Right lobe of liver (tissue), 6 donors: Measurements from ENCODE around the gene UGT1A8. TPM values are rescaled to one million over a fixed set of nuclear protein-coding genes. Genes with fewer than 3 reads are reported as not detected.
A peak's percentile ranks its signal among the peaks of the same experiment; 100 is the strongest.

ENCODE experiments used
- ATAC-seq, 4 donors: fragments of 200-7000 bp; cut with Tn5 transposase; one replicate each; pipeline ENCODE4 v1.9.1; 2020; ENCODE audit warnings: mild to moderate bottlenecking in 4 of 4, moderate library complexity in 4 of 4
- DNase-seq, 3 donors: peaks; one replicate each; pipeline ENCODE4 v3.0.0-alpha.2; 2020
- H3K27ac ChIP-seq, 3 donors: fragments of 200-600 bp; one replicate each; pipeline ENCODE4 v1.8.0; 2022
- H3K27me3 ChIP-seq, 2 donors: fragments of 200-600 bp; one replicate each; pipeline ENCODE4 v1.8.0; 2022
- H3K36me3 ChIP-seq, 4 donors: fragments of 200-600 bp; sonication (generic) in 1 of 4; one replicate each; pipeline versions ENCODE4 v1.5.1 to v1.8.0; 2017 to 2022; ENCODE audit warnings: control low read depth in 1 of 4
- H3K4me1 ChIP-seq, 4 donors: fragments of 200-600 bp; sonication (generic) in 1 of 4; one replicate each; pipeline versions ENCODE4 v1.5.1 to v1.8.0; 2017 to 2022; ENCODE audit warnings: control low read depth in 1 of 4
- H3K4me3 ChIP-seq, 3 donors: fragments of 200-600 bp; one replicate each; pipeline ENCODE4 v1.8.0; 2022
- H3K9me3 ChIP-seq, 4 donors: fragments of 200-600 bp; sonication (generic) in 1 of 4; one replicate each; pipeline versions ENCODE4 v1.5.1 to v1.8.0; 2017 to 2022; ENCODE audit warnings: control low read depth in 1 of 4
- CTCF ChIP-seq, 4 donors: fragments of 200-600 bp in 3 of 4; fragments of 450-650 bp in 1 of 4; IDR thresholded peaks; one replicate each; pipeline versions ENCODE4 v1.5.1 to v1.8.0; 2016 to 2022; ENCODE audit warnings: antibody characterized with exemption in 4 of 4, mild to moderate bottlenecking in 2 of 4
- POLR2A ChIP-seq: fragments of 450-650 bp; IDR thresholded peaks from one replicate; pipeline ENCODE4 v1.6.1; 2017; ENCODE audit warnings: antibody characterized with exemption, mild to moderate bottlenecking
- WGBS: methylation state at CpG from one replicate; pipeline ENCODE4 v1.1.6; 2018; ENCODE audit warnings: low coverage, low lambda C conversion rate; ENCODE audit not compliant: insufficient coverage; ENCODE audit errors: missing lambda C conversion rate; 5-methylcytosine and 5-hydroxymethylcytosine counted together
- intact Hi-C, 2 donors: fragments of 100-400 bp; cut with DNase I; formaldehyde crosslinking; loops; one replicate each; pipeline versions ENCODE4 v1.11.2 to v1.14.1; 2022
- total RNA-seq, 6 experiments: library from RNA; depleted of rRNA in 2 of 6; stranded (reverse); fragments of >200 nt in 2 of 6; fragmentation: NEBNext Ultra II Directional in 3 of 6; extraction: Animal tissue kit (Norgen Biotek cat#: 25700) in 3 of 6; gene quantifications; one replicate each; pipeline versions ENCODE4 v1.1.0 to v1.2.4, GENCODE V29; 2016 to 2023
- donor health status: DM: no; HTN: yes; CAD: no.
- donor health status: DM: no; HTN: no; CAD: no.
- donor health status: DM: no; HTN: no; CAD: no.
- donor health status: DM: no; HTN: yes; CAD: no.
- donor health status: DM: no; HTN: yes; CAD: no.

Gene UGT1A8
- total RNA-seq, 6 experiments from 2014 or later, result 0.51 to 3.8 (median 1.7) TPM

- peaks cover 0 to 96% (median 26%) of the 10 kb centered on the region in 4 donors for H3K4me1 ChIP-seq
- intact Hi-C loops, result no loop called here
- ATAC-seq, result peak in 3 of 4 donors; percentile 1 to 9 (median 7)
- no peaks in the 10 kb centered on the region for H3K36me3 ChIP-seq
- no peak for DNase-seq
- 8% methylated on average over 1 of the region's 1 CpG for WGBS
- H3K4me3 ChIP-seq, result peak overlapping the region in 1 of 3 donors; percentile 5
- no peaks in the 10 kb centered on the region for H3K27me3 ChIP-seq
- peak overlapping the region in 2 of 3 donors; percentile 51 to 79 for H3K27ac ChIP-seq
- TF ChIP-seq CTCF (IDR thresholded peaks at IDR 0.05), result no peak
- TF ChIP-seq POLR2A, result no peak
- no peaks in the 10 kb centered on the region for H3K9me3 ChIP-seq
Measured at GRCh38 chr2:233706720-233707119, 89.3 kb downstream of the UGT1A8 start.

GRCh38 chr2:233707940-233708644, 90.7 kb downstream of the UGT1A8 start:
- intact Hi-C loops, result no loop called here
- H3K36me3 ChIP-seq, result peaks cover 0 to under 1% (median 0%) of the 10 kb centered on the region in 4 donors
- WGBS, result 59% methylated on average over 9 of the region's 10 CpGs
- TF ChIP-seq POLR2A (no peak), CTCF (IDR thresholded peaks at IDR 0.05) (no peak)
- peaks cover 0 to 96% (median 26%) of the 10 kb centered on the region in 4 donors for H3K4me1 ChIP-seq
- ATAC-seq (no peak), DNase-seq (no peak)
- H3K27me3 ChIP-seq, result no peaks in the 10 kb centered on the region
- peak overlapping the region in 1 of 3 donors; percentile 9 for H3K27ac ChIP-seq
- no peaks in the 10 kb centered on the region for H3K9me3 ChIP-seq
- no peak overlapping the region for H3K4me3 ChIP-seq

DNA sequence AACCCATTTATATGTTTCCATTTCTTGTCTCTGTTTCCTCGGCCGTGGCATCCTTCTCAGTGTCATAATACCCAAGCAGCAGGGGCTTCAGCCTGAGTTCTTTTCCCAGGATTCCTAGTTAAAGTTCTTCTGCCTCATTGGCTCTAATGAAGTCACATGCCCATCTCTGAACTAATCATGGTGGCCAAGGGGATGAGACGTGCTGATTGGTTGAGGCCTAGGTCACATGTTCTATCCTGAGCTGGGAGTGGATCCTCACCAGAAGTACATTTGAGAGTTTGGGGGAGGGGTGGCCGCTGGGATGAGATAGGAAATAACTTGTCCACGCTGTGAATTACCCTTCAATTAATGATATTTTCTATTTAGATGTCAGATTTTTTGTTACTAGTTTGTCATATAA, 91.5 kb downstream of the UGT1A8 start:
- intact Hi-C loops, result no loop called here
- no peak overlapping the region for H3K4me3 ChIP-seq
- no peaks in the 10 kb centered on the region for H3K9me3 ChIP-seq
- DNase-seq (no peak), ATAC-seq (no peak)
- no peaks in the 10 kb centered on the region for H3K27me3 ChIP-seq
- peak overlapping the region in 1 of 3 donors; percentile 32 for H3K27ac ChIP-seq
- H3K4me1 ChIP-seq, result peaks cover 0 to 91% (median 26%) of the 10 kb centered on the region in 4 donors
- H3K36me3 ChIP-seq, result peaks cover 0 to 3% (median 0%) of the 10 kb centered on the region in 4 donors
- TF ChIP-seq POLR2A, result no peak
- no peak for TF ChIP-seq CTCF (IDR thresholded peaks at IDR 0.05)
- WGBS, result 74% methylated on average over 5 of the region's 5 CpGs

DNA sequence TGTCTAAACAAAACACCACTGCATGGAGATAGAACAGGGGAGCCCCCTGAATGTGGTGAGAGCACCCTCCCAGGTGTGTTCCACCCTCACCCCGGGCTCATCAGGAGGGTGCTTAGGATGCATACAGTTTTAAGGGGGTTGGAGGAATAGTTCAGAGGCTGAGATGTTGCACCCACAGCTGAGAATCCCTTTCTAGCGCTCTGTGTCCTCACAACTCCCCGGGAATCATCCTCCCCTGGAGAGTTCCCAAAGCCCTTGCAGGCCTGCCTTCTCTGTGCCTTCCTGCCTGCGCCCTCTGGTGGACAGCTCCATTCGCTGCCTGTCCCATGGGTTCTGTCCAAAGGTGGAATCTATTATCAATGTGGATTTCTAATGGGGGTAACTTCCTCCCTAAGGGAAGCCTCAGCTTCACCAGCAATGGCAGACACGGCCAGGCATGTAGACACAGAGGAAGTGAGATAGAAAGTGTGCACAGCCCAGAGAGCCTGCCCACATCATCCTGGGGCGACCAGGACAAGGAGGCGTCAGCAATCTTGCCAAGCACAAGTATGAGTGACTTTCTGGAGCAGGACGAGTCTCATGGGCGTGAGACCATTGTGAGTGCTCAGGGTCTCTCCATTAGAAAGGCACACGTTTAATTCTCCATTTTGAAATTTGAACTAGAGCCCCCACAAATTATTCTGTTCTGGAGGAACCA, 94.0 kb downstream of the UGT1A8 start:
- 23% methylated on average over 10 of the region's 11 CpGs for WGBS

More for the DNA sequence above, 94.0 kb downstream of the UGT1A8 start:
- no peak overlapping the region for H3K4me3 ChIP-seq
- H3K4me1 ChIP-seq, result peaks cover 0 to 87% (median 17%) of the 10 kb centered on the region in 4 donors
- intact Hi-C loops, result no loop called here
- H3K36me3 ChIP-seq, result peaks cover 0 to 3% (median 0%) of the 10 kb centered on the region in 4 donors
- TF ChIP-seq CTCF (IDR thresholded peaks at IDR 0.05) (peak; percentile 86 to 94 (median 92)), POLR2A (no peak)
- no peaks in the 10 kb centered on the region for H3K27me3 ChIP-seq
- H3K27ac ChIP-seq, result peak overlapping the region in 1 of 3 donors; percentile 6
- DNase-seq (peak; percentile 88 to 90 (median 90)), ATAC-seq (peak; percentile 93 to 98 (median 96))
- no peaks in the 10 kb centered on the region for H3K9me3 ChIP-seq
